ENCODE measurements around the gene GDPD4. TPM values are rescaled to one million over a fixed set of nuclear protein-coding genes. Genes with fewer than 3 reads are reported as not detected.

The GDPD4 gene
- total and polyA plus RNA-seq, 2 of the 4 experiments (the other 2 are of a cell fraction): not detected

DNA sequence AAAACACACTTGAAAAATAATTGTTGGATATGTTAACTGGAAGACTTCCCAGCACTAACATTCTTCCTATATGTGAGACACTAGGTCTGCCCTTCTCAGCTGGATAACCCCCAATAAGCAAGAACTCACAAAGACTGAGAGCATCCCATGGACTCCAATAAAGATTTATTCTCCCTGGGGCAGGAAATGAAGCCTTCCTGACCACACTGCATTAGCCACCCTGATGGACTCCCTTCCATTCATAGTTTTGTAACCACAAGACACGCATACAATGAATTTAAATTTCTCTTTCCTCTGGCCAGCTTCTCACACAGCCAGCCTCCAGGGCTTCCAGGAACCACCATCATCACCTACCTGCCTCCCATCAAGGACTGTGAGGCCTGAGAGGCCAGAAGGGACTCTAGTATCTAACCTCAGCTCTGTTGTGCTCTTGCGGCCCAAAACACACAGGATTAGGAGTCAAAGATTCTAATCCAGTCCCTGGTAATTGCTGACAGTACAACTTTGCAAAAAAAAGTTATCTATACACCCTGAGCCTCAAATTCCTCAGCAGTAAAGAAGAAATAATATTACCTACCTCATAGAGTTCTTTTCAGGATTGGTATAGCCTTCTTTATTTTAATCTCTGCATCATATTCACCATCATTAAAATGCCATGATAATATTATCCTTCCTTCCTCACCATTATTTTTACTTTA, 45.6 kb upstream of the GDPD4 start:
- Histone ChIP-seq H3K23ac (ENCODE audit: low read depth, low read length) (0 out of 2 replicates have a peak overlapping the region, but pooled peaks have one; percentile 35), H3K18ac (ENCODE audit: low read depth, low read length) (no peak overlapping the region; the same call in 1 of the 2 replicates), H3K36me3 (ENCODE audit: control insufficient read depth, insufficient read depth, low read length) (0 out of 2 replicates have a peak, but pooled peaks cover 1% of the 10 kb centered on the region), H3K9me3 (ENCODE audit: control insufficient read depth, insufficient read depth, low read length) (no peaks in the 10 kb centered on the region), H2BK15ac (ENCODE audit: low read depth, low read length) (peak overlapping the region; percentile 53; the same call in 2 of the 3 replicates), H3K9ac (ENCODE audit: low read depth, low read length) (no peak overlapping the region), H4K5ac (ENCODE audit: low read depth, low read length) (no peak overlapping the region), H2AK5ac (ENCODE audit: low read depth, low read length) (peak overlapping the region; percentile 31), H2AFZ (replicated peaks; ENCODE audit: low read length, poor library complexity) (peak overlapping the region; percentile 16), H3K4me2 (ENCODE audit: low read depth, low read length) (no peak overlapping the region), H3K79me1 (ENCODE audit: low read depth in 1 of 2, low read length in 2 of 2) (no peaks in the 10 kb centered on the region), H2AK9ac (replicated peaks; ENCODE audit: low read depth, low read length, poor library complexity) (no peak overlapping the region), H3K9me1 (ENCODE audit: insufficient read depth, low read length) (peaks cover 9% of the 10 kb centered on the region; the same call in 1 of the 2 replicates), H3K4ac (ENCODE audit: low read depth, low read length) (peak overlapping the region; percentile 71), H3K27ac (ENCODE audit: insufficient read depth, low read length) (no peak overlapping the region), H3K27me3 (ENCODE audit: control insufficient read depth, insufficient read depth, low read length) (no peaks in the 10 kb centered on the region), H2BK120ac (ENCODE audit: low read depth, low read length) (peak overlapping the region; percentile 90), H4K91ac (ENCODE audit: insufficient read depth, low read depth, low read length) (no peak overlapping the region; the same call in 1 of the 2 replicates), H4K20me1 (ENCODE audit: insufficient read depth, low read length) (no peaks in the 10 kb centered on the region), H3K14ac (replicated peaks; ENCODE audit: low read depth, low read length) (peak overlapping the region; percentile 78), H3K56ac (ENCODE audit: extremely low read depth, insufficient read depth, low read length) (peak overlapping the region; percentile 38; the same call in 1 of the 2 replicates), H2BK5ac (ENCODE audit: low read depth, low read length, poor library complexity, severe bottlenecking) (peak overlapping the region; percentile 85), H4K8ac (ENCODE audit: low read depth in 2 of 2, low read length in 2 of 2) (peak overlapping the region in 1 of 2 experiments; percentile 57; a peak in 2 of 4 replicates), H3K4me1 (ENCODE audit: control insufficient read depth, insufficient read depth, low read length) (peaks cover 4% of the 10 kb centered on the region; the same call in 1 of the 2 replicates), H3K4me3 (ENCODE audit: insufficient read depth, low read depth, low read length) (no peak overlapping the region), H2BK20ac (ENCODE audit: low read depth, low read length) (peak overlapping the region; percentile 90)
- intact Hi-C loops (cut with micrococcal nuclease) (no loop called here), dilution Hi-C loops (cut with HindIII; ENCODE audit: low sequenced_read_pairs, unreplicated experiment) (no loop called here), in situ Hi-C loops (cut with MboI; ENCODE audit: low sequenced_read_pairs) (no loop called here)
- WGBS, 2 experiments (ENCODE audit: extremely low coverage in 2 of 2, insufficient read length in 1 of 2): 22% methylated on average over 1 of the region's 2 CpGs; no CpG with 5 or more reads in 1 of the 2 experiments
- ChIA-PET CTCF (interaction anchor here (0.5 kb wide), 1 partner anchor 285 kb away, joined by 4 read pairs; no protein-coding TSS in a partner anchor), POLR2A (ENCODE audit: unreplicated experiment) (no interaction called here)
- DNase-seq: peak; percentile 94
- ATAC-seq (ENCODE audit: low read depth): peak; percentile 86
- no TSS peak for BruUV-seq (replicated peaks)
- TF ChIP-seq MXI1 (IDR thresholded peaks at IDR 0.05; ENCODE audit: borderline replicate concordance, low read depth, low read length): no peak
- peak; percentile 73 for TF ChIP-seq MAFK (IDR thresholded peaks at IDR 0.05; ENCODE audit: low read depth, low read length)
